Nephron progenitor cell (in vitro differentiated cells): ENCODE results near the gene SLC35B4.
A peak's percentile ranks its signal among the peaks of the same experiment; 100 is the strongest.

ENCODE experiments used
- DNase-seq: peaks from one replicate; pipeline ENCODE4 v3.0.0; 2021
- H3K27ac Mint-ChIP-seq: 2 replicates; pipeline ENCODE4 v1.8.0; 2021; ENCODE audit warnings: mild to moderate bottlenecking, moderate library complexity, mixed read lengths
- H3K27me3 Mint-ChIP-seq: 2 replicates; pipeline ENCODE4 v1.8.0; 2021; ENCODE audit warnings: mild to moderate bottlenecking, low read depth, mixed read lengths; ENCODE audit not compliant: poor library complexity
- H3K36me3 Mint-ChIP-seq: 2 replicates; pipeline ENCODE4 v1.8.0; 2021; ENCODE audit warnings: low read depth, mixed read lengths
- H3K4me1 Mint-ChIP-seq: 2 replicates; pipeline ENCODE4 v1.8.0; 2021; ENCODE audit warnings: mixed read lengths
- H3K4me3 Mint-ChIP-seq: 2 replicates; pipeline ENCODE4 v1.8.0; 2021; ENCODE audit warnings: mild to moderate bottlenecking, moderate library complexity, mixed read lengths
- H3K9me3 Mint-ChIP-seq: 2 replicates; pipeline ENCODE4 v1.8.0; 2021; ENCODE audit warnings: mild to moderate bottlenecking, moderate library complexity, mixed read lengths
- TF ChIP-seq, protein P1 (sequence below): fragments of 200-600 bp; sonication (generic); IDR thresholded peaks from 2 replicates; pipeline ENCODE4 v1.5.0; 2021; ENCODE audit warnings: antibody characterized with exemption

The SLC35B4 gene

DNA sequence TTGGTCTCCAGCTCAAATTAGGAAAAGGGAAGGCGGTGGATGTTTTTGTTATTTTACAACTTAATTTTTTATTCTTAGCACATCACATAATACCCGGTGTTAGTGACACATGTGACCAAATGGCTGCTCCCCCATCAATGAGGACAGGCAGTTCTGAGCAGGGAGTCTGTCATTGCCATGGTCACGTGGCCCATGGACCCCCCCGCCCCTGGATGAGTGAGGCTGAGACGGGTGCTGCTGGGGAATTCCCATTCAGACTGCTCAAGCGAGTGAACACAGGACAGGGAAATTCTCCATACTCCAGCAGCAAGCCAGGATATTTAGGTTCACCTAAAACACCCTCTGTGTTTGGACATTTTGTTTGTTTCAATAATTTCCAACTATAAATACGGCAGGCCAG, 34.7 kb upstream of the SLC35B4 start:
- H3K9me3 Mint-ChIP-seq: no peaks in the 10 kb centered on the region
- TF ChIP-seq, protein P1, sequence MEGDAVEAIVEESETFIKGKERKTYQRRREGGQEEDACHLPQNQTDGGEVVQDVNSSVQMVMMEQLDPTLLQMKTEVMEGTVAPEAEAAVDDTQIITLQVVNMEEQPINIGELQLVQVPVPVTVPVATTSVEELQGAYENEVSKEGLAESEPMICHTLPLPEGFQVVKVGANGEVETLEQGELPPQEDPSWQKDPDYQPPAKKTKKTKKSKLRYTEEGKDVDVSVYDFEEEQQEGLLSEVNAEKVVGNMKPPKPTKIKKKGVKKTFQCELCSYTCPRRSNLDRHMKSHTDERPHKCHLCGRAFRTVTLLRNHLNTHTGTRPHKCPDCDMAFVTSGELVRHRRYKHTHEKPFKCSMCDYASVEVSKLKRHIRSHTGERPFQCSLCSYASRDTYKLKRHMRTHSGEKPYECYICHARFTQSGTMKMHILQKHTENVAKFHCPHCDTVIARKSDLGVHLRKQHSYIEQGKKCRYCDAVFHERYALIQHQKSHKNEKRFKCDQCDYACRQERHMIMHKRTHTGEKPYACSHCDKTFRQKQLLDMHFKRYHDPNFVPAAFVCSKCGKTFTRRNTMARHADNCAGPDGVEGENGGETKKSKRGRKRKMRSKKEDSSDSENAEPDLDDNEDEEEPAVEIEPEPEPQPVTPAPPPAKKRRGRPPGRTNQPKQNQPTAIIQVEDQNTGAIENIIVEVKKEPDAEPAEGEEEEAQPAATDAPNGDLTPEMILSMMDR: no peak
- H3K36me3 Mint-ChIP-seq: no peaks in the 10 kb centered on the region
- DNase-seq: peak; percentile 18
- no peak overlapping the region for H3K4me3 Mint-ChIP-seq
- H3K27ac Mint-ChIP-seq: no peak overlapping the region
- H3K4me1 Mint-ChIP-seq: no peaks in the 10 kb centered on the region
- peaks cover 20% of the 10 kb centered on the region for H3K27me3 Mint-ChIP-seq

DNA sequence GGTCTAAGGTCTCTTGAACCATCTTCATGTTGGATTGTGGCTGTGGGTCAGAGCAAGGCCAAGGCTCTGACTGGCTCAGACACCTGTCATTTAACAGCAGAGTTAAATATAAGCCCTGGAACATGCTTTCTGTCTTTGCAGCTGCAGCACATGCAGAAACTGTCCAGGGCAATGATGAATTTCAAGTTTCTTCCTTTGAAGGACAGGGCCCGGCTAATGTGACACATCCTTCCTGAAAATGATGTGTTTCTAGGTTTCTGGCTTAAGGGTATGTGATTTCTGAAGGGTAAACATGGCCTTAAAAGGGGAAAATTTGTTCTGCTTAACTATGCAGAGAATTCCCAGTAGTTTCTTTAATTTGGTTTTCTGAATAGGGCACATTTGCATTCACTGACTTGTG, 34.0 kb upstream of the SLC35B4 start:
- no peaks in the 10 kb centered on the region for H3K9me3 Mint-ChIP-seq
- no peak overlapping the region for H3K4me3 Mint-ChIP-seq
- H3K36me3 Mint-ChIP-seq: no peaks in the 10 kb centered on the region
- TF ChIP-seq, protein P1: no peak
- peaks cover 20% of the 10 kb centered on the region for H3K27me3 Mint-ChIP-seq
- H3K4me1 Mint-ChIP-seq: no peaks in the 10 kb centered on the region
- H3K27ac Mint-ChIP-seq: peak overlapping the region; percentile 39
- DNase-seq: no peak

DNA sequence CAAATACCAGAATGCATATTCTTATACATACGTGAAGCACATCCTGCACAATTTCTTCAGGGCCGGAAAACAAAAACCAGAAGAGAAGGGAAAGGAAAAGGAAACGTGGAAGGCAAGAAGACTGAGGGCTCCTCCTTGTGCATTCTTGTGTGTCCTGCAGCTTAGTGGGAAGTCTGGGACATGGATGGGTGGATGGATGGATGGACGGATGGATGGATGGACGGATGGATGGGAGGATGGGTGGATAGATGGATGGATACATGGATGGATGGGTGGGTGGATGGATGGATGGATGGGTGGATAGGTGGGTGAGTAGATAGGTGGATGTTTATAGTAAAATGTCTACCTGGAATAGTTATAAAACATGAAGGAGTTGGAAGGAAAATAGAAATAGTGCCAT, 30.8 kb upstream of the SLC35B4 start:
- Mint-ChIP-seq H3K27me3 (peaks cover 18% of the 10 kb centered on the region), H3K36me3 (no peaks in the 10 kb centered on the region), H3K4me1 (no peaks in the 10 kb centered on the region), H3K27ac (no peak overlapping the region), H3K4me3 (no peak overlapping the region), H3K9me3 (no peaks in the 10 kb centered on the region)
- no peak for DNase-seq
- TF ChIP-seq, protein P1: no peak

DNA sequence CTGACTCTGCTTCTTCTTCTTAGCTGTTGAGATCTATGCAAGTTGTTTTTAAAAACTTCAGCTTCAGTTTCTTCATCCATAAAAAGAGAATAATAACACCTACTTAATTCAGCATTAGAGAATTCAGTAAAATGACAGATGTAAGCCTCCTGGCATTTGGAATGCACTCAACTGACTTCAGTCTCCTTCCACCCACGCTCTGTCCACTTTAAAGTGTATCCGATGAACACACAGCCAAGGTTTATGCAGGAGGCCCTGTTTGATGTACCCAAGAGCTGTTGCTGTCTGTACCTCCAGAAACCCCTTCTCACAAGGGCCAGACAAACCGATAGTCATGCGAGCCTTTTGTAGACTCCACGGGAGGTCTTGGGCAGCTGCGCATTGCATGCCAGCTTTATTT, 27.1 kb upstream of the SLC35B4 start:
- H3K9me3 Mint-ChIP-seq: peaks cover 6% of the 10 kb centered on the region
- H3K27me3 Mint-ChIP-seq: peaks cover 19% of the 10 kb centered on the region
- no peak overlapping the region for H3K4me3 Mint-ChIP-seq
- H3K4me1 Mint-ChIP-seq: no peaks in the 10 kb centered on the region
- TF ChIP-seq, protein P1: no peak
- H3K27ac Mint-ChIP-seq: no peak overlapping the region
- no peaks in the 10 kb centered on the region for H3K36me3 Mint-ChIP-seq
- DNase-seq: no peak

DNA sequence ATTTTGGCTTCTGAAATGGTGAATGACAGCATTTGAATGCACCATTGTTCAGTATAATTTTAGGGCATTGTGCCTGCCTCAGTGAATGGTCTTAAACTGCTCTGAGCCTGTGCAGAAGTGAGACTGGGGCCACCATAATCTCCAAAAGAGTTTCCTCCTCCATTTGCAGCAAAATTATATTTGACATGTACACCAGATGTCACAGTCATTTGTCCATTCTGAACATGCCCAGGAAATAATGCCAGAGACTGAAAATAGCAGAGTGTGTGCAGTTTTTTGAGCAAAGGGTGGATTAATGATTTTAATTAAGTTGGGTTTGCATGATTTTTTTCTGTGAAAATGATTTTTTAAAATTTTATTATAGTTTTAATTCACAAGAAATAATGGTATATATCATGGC, 26.4 kb upstream of the SLC35B4 start:
- H3K4me3 Mint-ChIP-seq: no peak overlapping the region
- peaks cover 19% of the 10 kb centered on the region for H3K27me3 Mint-ChIP-seq
- H3K4me1 Mint-ChIP-seq: no peaks in the 10 kb centered on the region
- H3K27ac Mint-ChIP-seq: no peak overlapping the region
- TF ChIP-seq, protein P1: no peak
- H3K36me3 Mint-ChIP-seq: no peaks in the 10 kb centered on the region
- H3K9me3 Mint-ChIP-seq: peaks cover 8% of the 10 kb centered on the region
- no peak for DNase-seq

DNA sequence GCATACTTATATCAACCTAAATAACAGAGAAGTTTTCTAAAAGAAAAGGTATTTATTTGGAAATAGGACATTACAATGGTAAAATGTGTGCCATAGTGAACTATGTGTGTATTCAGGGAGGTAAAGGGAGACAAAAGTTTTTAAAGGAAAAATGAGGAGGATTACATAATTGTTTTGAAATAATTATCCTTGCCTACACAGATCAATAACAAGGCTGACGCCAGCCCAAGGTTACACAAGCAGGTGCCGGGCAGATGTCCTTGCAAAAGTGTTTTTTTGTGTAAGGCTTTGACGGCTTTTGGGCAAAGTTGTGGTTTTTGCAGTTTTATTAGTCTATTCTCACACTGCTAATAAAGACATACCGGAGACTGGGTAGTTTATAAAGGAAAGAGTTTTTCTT, 22.7 kb upstream of the SLC35B4 start:
- H3K4me1 Mint-ChIP-seq: no peaks in the 10 kb centered on the region
- TF ChIP-seq, protein P1: no peak
- no peak overlapping the region for H3K27ac Mint-ChIP-seq
- no peak for DNase-seq
- peaks cover 10% of the 10 kb centered on the region for H3K27me3 Mint-ChIP-seq
- no peak overlapping the region for H3K4me3 Mint-ChIP-seq
- no peaks in the 10 kb centered on the region for H3K36me3 Mint-ChIP-seq
- peaks cover 22% of the 10 kb centered on the region for H3K9me3 Mint-ChIP-seq
